Rectal smooth muscle tissue (tissue), 1 donor: ENCODE data around the gene TSSK3.

Source experiments
- H3K27ac ChIP-seq: one replicate; pipeline ENCODE4 v1.7.0; 2013; ENCODE audit warnings: low read depth, low read length, inconsistent platforms
- H3K27me3 ChIP-seq: one replicate; pipeline ENCODE4 v1.7.0; 2013; ENCODE audit warnings: low read length; ENCODE audit not compliant: control insufficient read depth, insufficient read depth
- H3K36me3 ChIP-seq: one replicate; pipeline ENCODE4 v1.7.0; 2013; ENCODE audit warnings: low read length; ENCODE audit not compliant: control insufficient read depth, insufficient read depth
- H3K4me1 ChIP-seq: one replicate; pipeline ENCODE4 v1.7.0; 2013; ENCODE audit warnings: low read length; ENCODE audit not compliant: control insufficient read depth, insufficient read depth
- H3K4me3 ChIP-seq: one replicate; pipeline ENCODE4 v1.7.0; 2013; ENCODE audit warnings: low read length
- H3K9ac ChIP-seq: one replicate; pipeline ENCODE4 v1.7.0; 2013; ENCODE audit warnings: low read length

TSSK3 gene

DNA sequence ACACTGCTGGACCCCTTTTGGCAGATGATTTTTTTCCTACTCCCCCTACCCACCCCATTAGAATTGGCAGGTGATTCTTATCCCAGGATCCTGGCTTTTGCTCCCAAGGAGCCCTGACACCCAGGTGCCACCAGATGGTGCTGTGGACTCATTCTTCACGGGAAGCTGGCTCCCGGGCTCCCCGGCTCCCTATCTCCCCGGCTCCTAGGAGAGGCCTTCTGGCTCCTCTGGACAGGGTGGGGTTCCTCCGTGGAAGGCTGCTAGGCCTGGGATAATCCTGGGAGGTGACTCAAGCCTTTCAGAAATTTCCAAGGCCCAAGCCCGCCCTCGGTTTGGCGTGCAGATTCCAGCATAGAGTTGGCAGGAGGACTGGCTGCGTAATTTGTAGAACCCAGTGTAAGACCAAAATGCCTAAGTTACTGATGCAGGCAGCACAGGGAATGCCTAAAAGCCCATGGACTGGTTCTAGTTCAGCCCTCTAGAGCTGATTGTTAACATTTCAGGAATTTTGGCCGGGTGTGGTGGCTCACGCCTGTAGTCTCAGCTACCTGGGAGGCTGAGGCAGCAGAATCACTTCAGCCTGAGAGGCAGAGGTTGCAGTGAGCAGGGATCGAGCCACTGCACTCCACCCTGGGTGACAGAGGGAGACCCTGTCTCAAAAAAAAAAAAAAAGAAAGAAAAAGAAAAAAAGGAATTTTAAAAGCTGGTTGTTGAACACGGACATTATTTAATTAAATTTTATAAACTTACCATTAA, 38.7 kb downstream of the TSSK3 start:
- no peak overlapping the region for H3K9ac ChIP-seq
- no peak overlapping the region for H3K4me3 ChIP-seq
- H3K27me3 ChIP-seq = no peaks in the 10 kb centered on the region
- no peaks in the 10 kb centered on the region for H3K36me3 ChIP-seq
- H3K27ac ChIP-seq = peak overlapping the region; percentile 33
- H3K4me1 ChIP-seq = no peaks in the 10 kb centered on the region

GRCh38 chr1:32404946-32405345, 42.6 kb downstream of the TSSK3 start:
- no peak overlapping the region for H3K27ac ChIP-seq
- no peaks in the 10 kb centered on the region for H3K27me3 ChIP-seq
- no peak overlapping the region for H3K9ac ChIP-seq
- H3K4me3 ChIP-seq = no peak overlapping the region
- no peaks in the 10 kb centered on the region for H3K36me3 ChIP-seq
- no peaks in the 10 kb centered on the region for H3K4me1 ChIP-seq

DNA sequence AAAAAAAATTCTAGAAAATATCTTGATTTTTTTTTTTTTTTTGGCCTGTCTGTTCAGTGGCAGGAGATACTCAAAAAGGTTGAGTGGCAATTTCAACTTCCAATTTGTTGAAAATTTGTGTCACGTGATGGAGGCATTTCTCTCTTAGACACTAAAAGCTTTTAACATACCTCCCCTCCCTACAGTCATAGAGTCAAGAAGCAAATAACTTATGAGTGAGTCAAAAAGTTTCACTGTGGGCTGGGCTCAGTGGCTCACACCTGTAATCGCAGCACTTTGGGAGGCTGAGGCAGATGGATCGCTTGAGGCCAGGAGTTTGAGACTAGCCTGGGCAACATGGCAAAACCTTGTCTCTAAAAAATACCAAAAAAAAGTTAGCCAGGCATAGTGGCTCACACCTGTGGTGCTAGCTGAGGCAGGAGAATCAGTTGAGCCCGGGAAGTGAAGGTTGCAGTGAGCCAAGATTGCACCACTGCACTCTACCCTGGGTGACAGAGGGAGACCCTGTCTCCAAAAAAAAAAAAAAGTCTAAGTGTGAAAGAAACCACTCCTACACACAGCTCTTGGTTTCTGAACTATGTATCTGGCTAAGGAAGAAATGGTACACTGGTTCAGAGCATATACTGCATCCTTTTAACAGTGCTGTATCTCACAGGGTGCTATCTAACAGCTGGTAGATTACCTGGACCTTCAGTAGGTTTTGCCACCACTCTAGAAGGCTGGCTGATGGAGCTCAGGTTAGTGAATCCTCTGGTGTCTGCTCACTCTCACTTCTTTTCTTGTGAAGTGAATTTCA, 43.5 kb downstream of the TSSK3 start:
- Histone ChIP-seq H3K4me3 (no peak overlapping the region), H3K27me3 (no peaks in the 10 kb centered on the region), H3K9ac (no peak overlapping the region), H3K36me3 (no peaks in the 10 kb centered on the region), H3K4me1 (no peaks in the 10 kb centered on the region), H3K27ac (no peak overlapping the region)

DNA sequence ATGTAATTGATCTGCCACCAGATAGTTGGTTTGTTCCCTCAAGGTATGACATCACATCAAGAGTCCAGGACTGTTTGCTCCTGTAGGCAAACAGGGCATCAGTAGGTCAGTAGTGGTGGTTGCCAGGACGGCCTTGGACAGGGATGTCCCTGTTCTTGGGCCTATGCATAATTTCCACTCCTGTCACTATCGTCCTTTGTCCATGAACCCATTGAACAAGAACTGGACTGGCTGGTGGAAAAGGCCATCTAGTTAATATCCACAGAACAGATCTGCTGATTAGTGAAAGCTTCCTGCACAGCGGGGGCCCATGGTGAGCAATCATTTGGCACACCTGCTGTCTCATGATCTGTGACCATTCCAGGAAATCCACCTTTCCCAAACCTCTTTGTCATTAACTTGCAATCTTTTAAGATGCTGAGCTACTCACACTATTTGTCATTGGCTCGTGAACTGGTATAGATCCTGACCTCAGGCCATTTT, 44.3 kb downstream of the TSSK3 start:
- Histone ChIP-seq H3K27ac (no peak overlapping the region), H3K4me3 (no peak overlapping the region), H3K36me3 (no peaks in the 10 kb centered on the region), H3K27me3 (no peaks in the 10 kb centered on the region), H3K4me1 (no peaks in the 10 kb centered on the region), H3K9ac (no peak overlapping the region)

- Histone ChIP-seq H3K27me3 (no peaks in the 10 kb centered on the region), H3K27ac (no peak overlapping the region), H3K36me3 (no peaks in the 10 kb centered on the region), H3K4me3 (no peak overlapping the region), H3K9ac (no peak overlapping the region), H3K4me1 (no peaks in the 10 kb centered on the region)
Observed at GRCh38 chr1:32411261-32411660, 48.9 kb downstream of the TSSK3 start.

GRCh38 chr1:32413507-32414185, 51.3 kb downstream of the TSSK3 start:
- Histone ChIP-seq H3K27me3 (no peaks in the 10 kb centered on the region), H3K4me3 (no peak overlapping the region), H3K36me3 (no peaks in the 10 kb centered on the region), H3K27ac (no peak overlapping the region), H3K4me1 (no peaks in the 10 kb centered on the region), H3K9ac (no peak overlapping the region)
